ENCODE data around the gene SIGLEC15.

The SIGLEC15 gene

DNA sequence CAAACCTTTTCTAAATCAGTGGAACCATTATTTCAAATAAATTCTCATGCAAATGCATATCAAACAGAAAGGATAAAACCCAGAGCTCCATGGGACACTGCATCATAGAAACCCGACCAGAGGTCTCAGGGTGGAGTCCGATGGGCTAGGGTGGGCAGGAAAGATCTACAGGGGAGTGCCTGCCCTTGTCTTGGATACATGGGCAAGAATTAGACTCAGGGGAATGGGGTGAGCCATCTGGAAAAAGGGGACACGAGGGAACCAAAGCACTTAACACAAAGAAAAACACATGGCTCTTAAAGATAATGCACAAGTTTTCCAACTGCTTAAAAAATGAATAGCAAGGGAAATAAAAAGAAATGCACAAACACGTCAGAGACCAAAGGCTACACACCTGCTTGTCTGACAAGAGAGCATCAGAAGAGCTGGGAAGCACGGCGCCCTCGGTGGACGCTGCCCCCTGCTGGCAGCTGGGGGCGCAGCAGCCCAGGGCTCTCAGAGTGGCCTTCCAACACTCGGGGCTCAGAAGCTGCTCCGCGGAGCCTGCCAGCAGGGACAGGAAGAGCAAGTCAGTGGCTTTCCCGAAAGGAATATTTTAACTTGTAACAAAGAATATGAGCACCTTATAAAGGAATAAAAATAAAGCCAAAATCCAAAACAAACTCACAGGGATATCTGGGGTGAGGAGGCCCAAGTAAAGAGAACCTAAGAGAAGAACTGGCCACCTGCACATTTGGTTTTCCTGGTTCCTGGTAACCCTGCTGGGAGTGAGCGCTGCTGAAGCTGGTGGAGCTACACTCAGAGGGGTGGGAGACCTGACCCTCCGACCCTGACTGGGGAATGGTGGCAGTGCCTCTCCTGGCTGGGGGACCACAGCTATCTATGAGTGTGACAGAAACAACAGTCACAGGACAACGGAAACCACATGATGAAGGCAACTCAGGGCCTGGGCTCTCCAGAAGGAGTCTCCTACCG is 54.5 kb downstream of the SIGLEC15 start:
- no CpG with 5 or more reads among the region's 17 CpGs for WGBS (ENCODE audit: extremely low coverage, insufficient coverage, low lambda C conversion rate)
- Histone ChIP-seq H3K4me2 (ENCODE audit: low read length) (no peak overlapping the region), H3K27me3 (ENCODE audit: insufficient read depth, low read length, poor library complexity) (no peaks in the 10 kb centered on the region), H3K9ac (ENCODE audit: low read length) (no peak overlapping the region), H2AK5ac (ENCODE audit: low read length) (no peak overlapping the region), H3K36me3 (ENCODE audit: control insufficient read depth, insufficient read depth, low read length) (no peaks in the 10 kb centered on the region), H4K8ac (ENCODE audit: low read depth, low read length) (no peak overlapping the region), H3K4ac (ENCODE audit: low read depth, low read length) (no peak overlapping the region), H3K4me1 (ENCODE audit: control insufficient read depth, low read depth, low read length) (no peaks in the 10 kb centered on the region), H3K56ac (ENCODE audit: low read length) (no peak overlapping the region), H3K4me3 (ENCODE audit: low read length) (no peak overlapping the region), H4K5ac (ENCODE audit: low read length) (no peak overlapping the region), H3K23ac (ENCODE audit: low read length) (no peak overlapping the region), H2BK5ac (ENCODE audit: low read length) (no peak overlapping the region), H3K27ac (ENCODE audit: low read depth, low read length) (no peak overlapping the region), H3K18ac (ENCODE audit: low read length) (no peak overlapping the region), H2BK120ac (ENCODE audit: low read depth, low read length) (no peak overlapping the region), H3K79me2 (ENCODE audit: control insufficient read depth, insufficient read depth, low read length) (no peaks in the 10 kb centered on the region), H2BK15ac (replicated peaks; ENCODE audit: low read depth) (no peak overlapping the region), H3K79me1 (ENCODE audit: low read length) (no peaks in the 10 kb centered on the region)
- DNase-seq, result peak; percentile 81

DNA sequence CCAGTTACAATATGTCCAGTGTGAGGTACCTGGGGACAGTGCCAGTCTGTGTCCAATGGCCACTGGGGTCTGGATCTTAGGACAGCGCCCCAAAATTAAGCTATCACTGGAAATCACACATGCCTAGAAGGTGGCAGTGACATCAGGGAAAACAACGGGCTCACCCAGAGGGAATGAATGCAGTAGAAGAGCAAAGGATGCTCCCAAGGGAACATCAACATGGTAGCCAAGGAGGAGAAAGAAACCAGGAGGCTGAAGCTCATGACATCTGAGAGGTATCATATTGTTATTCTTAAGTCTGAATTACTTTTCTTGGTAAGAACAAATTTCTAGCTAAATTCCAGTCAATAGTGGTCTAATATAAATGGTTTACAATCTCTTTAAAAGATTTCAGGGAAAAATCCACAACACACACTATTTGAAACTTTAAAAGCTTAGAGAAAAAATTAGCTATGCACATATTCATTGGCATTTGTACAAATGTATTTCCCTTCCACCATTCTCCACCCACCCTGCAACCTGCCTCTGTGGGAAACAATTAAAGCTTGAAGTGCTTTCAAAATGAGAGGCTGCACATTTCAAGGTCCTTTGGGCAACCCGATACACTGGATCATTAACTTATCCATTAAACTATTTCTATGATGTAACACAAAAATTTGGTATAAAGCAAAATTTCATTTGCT is 55.5 kb downstream of the SIGLEC15 start:
- no peak overlapping the region for H4K5ac ChIP-seq (ENCODE audit: low read length)
- no peak for DNase-seq
- no peaks in the 10 kb centered on the region for H3K36me3 ChIP-seq (ENCODE audit: control insufficient read depth, insufficient read depth, low read length)
- H3K18ac ChIP-seq (ENCODE audit: low read length), result no peak overlapping the region
- H3K79me1 ChIP-seq (ENCODE audit: low read length), result no peaks in the 10 kb centered on the region
- no peaks in the 10 kb centered on the region for H3K4me1 ChIP-seq (ENCODE audit: control insufficient read depth, low read depth, low read length)
- WGBS (ENCODE audit: extremely low coverage, insufficient coverage, low lambda C conversion rate), result no CpG with 5 or more reads among the region's 3 CpGs
- no peak overlapping the region for H2BK5ac ChIP-seq (ENCODE audit: low read length)
- H3K9ac ChIP-seq (ENCODE audit: low read length), result no peak overlapping the region
- no peaks in the 10 kb centered on the region for H3K79me2 ChIP-seq (ENCODE audit: control insufficient read depth, insufficient read depth, low read length)
- no peak overlapping the region for H4K8ac ChIP-seq (ENCODE audit: low read depth, low read length)
- H2BK120ac ChIP-seq (ENCODE audit: low read depth, low read length), result no peak overlapping the region
- no peak overlapping the region for H2AK5ac ChIP-seq (ENCODE audit: low read length)
- no peak overlapping the region for H3K23ac ChIP-seq (ENCODE audit: low read length)
- no peak overlapping the region for H3K4me3 ChIP-seq (ENCODE audit: low read length)
- no peak overlapping the region for H3K4me2 ChIP-seq (ENCODE audit: low read length)
- no peak overlapping the region for H2BK15ac ChIP-seq (replicated peaks; ENCODE audit: low read depth)
- H3K4ac ChIP-seq (ENCODE audit: low read depth, low read length), result no peak overlapping the region
- H3K56ac ChIP-seq (ENCODE audit: low read length), result no peak overlapping the region
- no peak overlapping the region for H3K27ac ChIP-seq (ENCODE audit: low read depth, low read length)
- no peaks in the 10 kb centered on the region for H3K27me3 ChIP-seq (ENCODE audit: insufficient read depth, low read length, poor library complexity)

DNA sequence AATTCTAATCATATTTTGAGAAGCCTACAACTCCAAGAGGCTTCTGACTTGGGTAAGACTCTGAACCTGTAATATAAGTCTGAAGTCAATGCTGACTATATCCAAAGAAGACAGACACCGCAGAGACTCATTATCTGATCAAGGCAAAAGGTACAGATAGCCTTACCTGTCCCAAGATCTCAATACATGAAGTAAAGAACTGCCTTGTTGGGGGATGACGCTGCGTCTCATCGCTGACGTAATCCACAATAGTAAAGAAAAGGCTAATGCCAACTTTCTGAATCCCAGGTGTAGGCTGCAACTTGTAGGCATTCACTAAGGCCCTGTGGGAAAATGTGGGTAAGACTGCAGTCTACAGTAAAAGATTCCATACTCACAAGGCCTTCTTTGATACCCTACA is 62.1 kb downstream of the SIGLEC15 start:
- Histone ChIP-seq H3K4me2 (ENCODE audit: low read length) (no peak overlapping the region), H3K36me3 (ENCODE audit: control insufficient read depth, insufficient read depth, low read length) (no peaks in the 10 kb centered on the region), H2BK5ac (ENCODE audit: low read length) (no peak overlapping the region), H2AK5ac (ENCODE audit: low read length) (no peak overlapping the region), H3K27me3 (ENCODE audit: insufficient read depth, low read length, poor library complexity) (no peaks in the 10 kb centered on the region), H3K18ac (ENCODE audit: low read length) (no peak overlapping the region), H4K8ac (ENCODE audit: low read depth, low read length) (no peak overlapping the region), H3K23ac (ENCODE audit: low read length) (no peak overlapping the region), H3K56ac (ENCODE audit: low read length) (no peak overlapping the region), H3K9ac (ENCODE audit: low read length) (no peak overlapping the region), H3K79me2 (ENCODE audit: control insufficient read depth, insufficient read depth, low read length) (no peaks in the 10 kb centered on the region), H3K4ac (ENCODE audit: low read depth, low read length) (no peak overlapping the region), H3K4me3 (ENCODE audit: low read length) (no peak overlapping the region), H2BK120ac (ENCODE audit: low read depth, low read length) (no peak overlapping the region), H2BK15ac (replicated peaks; ENCODE audit: low read depth) (no peak overlapping the region), H3K27ac (ENCODE audit: low read depth, low read length) (no peak overlapping the region), H4K5ac (ENCODE audit: low read length) (no peak overlapping the region), H3K4me1 (ENCODE audit: control insufficient read depth, low read depth, low read length) (no peaks in the 10 kb centered on the region), H3K79me1 (ENCODE audit: low read length) (no peaks in the 10 kb centered on the region)
- WGBS (ENCODE audit: extremely low coverage, insufficient coverage, low lambda C conversion rate), result no CpG with 5 or more reads among the region's 5 CpGs
- no peak for DNase-seq

DNA sequence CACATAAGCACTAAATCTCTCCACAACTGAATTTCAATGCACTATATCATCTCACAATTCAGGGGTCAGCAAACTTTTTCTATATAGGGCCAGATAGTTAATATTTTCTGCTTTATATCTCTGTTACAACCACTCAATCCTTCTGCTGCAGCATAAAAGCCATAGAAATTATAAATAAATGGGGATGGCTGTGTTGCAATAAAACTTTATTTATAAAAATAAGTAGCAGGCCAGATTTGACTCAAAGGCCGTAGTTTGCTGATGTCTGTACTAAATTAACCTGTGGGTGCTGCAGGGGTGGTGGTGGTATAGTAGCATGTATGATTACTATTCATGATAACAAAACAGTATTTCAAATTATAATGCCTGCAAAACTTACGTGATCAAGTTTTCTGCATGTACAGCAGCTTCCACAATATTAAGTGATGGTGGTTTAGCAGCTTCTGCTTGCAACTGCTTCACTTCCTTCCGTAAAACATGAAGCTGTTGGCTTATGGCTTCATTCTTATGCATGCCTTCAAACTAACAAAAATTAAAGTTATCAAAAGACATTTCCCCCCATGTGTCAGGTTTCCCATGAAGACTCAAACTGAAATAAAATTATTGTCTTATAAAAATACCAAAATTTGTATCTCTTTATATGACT is 64.1 kb downstream of the SIGLEC15 start:
- Histone ChIP-seq H3K9ac (ENCODE audit: low read length) (no peak overlapping the region), H3K56ac (ENCODE audit: low read length) (no peak overlapping the region), H3K4me3 (ENCODE audit: low read length) (no peak overlapping the region), H3K4me2 (ENCODE audit: low read length) (no peak overlapping the region), H2AK5ac (ENCODE audit: low read length) (no peak overlapping the region), H3K79me2 (ENCODE audit: control insufficient read depth, insufficient read depth, low read length) (no peaks in the 10 kb centered on the region), H4K5ac (ENCODE audit: low read length) (no peak overlapping the region), H3K27me3 (ENCODE audit: insufficient read depth, low read length, poor library complexity) (no peaks in the 10 kb centered on the region), H4K8ac (ENCODE audit: low read depth, low read length) (no peak overlapping the region), H3K4ac (ENCODE audit: low read depth, low read length) (no peak overlapping the region), H3K4me1 (ENCODE audit: control insufficient read depth, low read depth, low read length) (no peaks in the 10 kb centered on the region), H3K79me1 (ENCODE audit: low read length) (no peaks in the 10 kb centered on the region), H3K27ac (ENCODE audit: low read depth, low read length) (no peak overlapping the region), H2BK120ac (ENCODE audit: low read depth, low read length) (no peak overlapping the region), H3K18ac (ENCODE audit: low read length) (no peak overlapping the region), H3K36me3 (ENCODE audit: control insufficient read depth, insufficient read depth, low read length) (no peaks in the 10 kb centered on the region), H3K23ac (ENCODE audit: low read length) (no peak overlapping the region), H2BK15ac (replicated peaks; ENCODE audit: low read depth) (no peak overlapping the region), H2BK5ac (ENCODE audit: low read length) (no peak overlapping the region)
- no CpG with 5 or more reads among the region's 3 CpGs for WGBS (ENCODE audit: extremely low coverage, insufficient coverage, low lambda C conversion rate)
- no peak for DNase-seq

DNA sequence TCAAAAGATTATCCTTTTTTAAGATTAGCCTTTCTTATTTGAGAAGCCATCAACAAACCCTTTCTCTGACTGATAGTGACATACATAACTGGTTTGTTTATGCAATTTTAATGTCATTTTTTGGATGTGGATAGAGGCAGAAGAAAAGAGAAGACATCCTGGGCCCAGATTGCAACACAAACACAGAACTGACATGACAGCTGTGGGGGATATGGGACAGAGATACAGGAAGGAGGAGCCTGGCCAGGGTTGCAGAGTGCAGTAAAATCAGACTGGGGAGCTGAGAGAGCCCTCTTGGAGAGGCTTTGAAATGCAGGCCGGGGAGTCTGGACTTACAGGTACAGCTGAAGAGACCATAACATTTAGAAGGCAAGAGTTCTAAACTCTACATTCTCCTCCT is 65.1 kb downstream of the SIGLEC15 start:
- Histone ChIP-seq H3K23ac (ENCODE audit: low read length) (no peak overlapping the region), H2BK5ac (ENCODE audit: low read length) (no peak overlapping the region), H3K18ac (ENCODE audit: low read length) (no peak overlapping the region), H4K5ac (ENCODE audit: low read length) (no peak overlapping the region), H3K4me2 (ENCODE audit: low read length) (no peak overlapping the region), H3K79me1 (ENCODE audit: low read length) (no peaks in the 10 kb centered on the region), H3K79me2 (ENCODE audit: control insufficient read depth, insufficient read depth, low read length) (no peaks in the 10 kb centered on the region), H3K4me1 (ENCODE audit: control insufficient read depth, low read depth, low read length) (no peaks in the 10 kb centered on the region), H3K56ac (ENCODE audit: low read length) (no peak overlapping the region), H3K4ac (ENCODE audit: low read depth, low read length) (no peak overlapping the region), H3K4me3 (ENCODE audit: low read length) (no peak overlapping the region), H3K9ac (ENCODE audit: low read length) (no peak overlapping the region), H3K27ac (ENCODE audit: low read depth, low read length) (no peak overlapping the region), H2BK15ac (replicated peaks; ENCODE audit: low read depth) (no peak overlapping the region), H4K8ac (ENCODE audit: low read depth, low read length) (no peak overlapping the region), H3K36me3 (ENCODE audit: control insufficient read depth, insufficient read depth, low read length) (no peaks in the 10 kb centered on the region), H3K27me3 (ENCODE audit: insufficient read depth, low read length, poor library complexity) (no peaks in the 10 kb centered on the region), H2AK5ac (ENCODE audit: low read length) (no peak overlapping the region), H2BK120ac (ENCODE audit: low read depth, low read length) (no peak overlapping the region)
- no peak for DNase-seq
- WGBS (ENCODE audit: extremely low coverage, insufficient coverage, low lambda C conversion rate), result no CpG with 5 or more reads among the region's 1 CpG

Measured in mesendoderm (in vitro differentiated cells).